HG02588 (cell line): ENCODE measurements around the gene LUZP2.

Experiments
- ATAC-seq: cut with Tn5 transposase; IDR thresholded peaks from one replicate; pipeline ENCODE4 v1.9.1; 2021; ENCODE audit warnings: mild to moderate bottlenecking, moderate library complexity; ENCODE audit not compliant: unreplicated experiment

LUZP2 gene

GRCh38 chr11:24496736-24497725, at the start of gene LUZP2:
Gene LUZP2 (plus strand): TSS chr11:24497053.
- no peak for ATAC-seq

- no peak for ATAC-seq
Measured at GRCh38 chr11:24453129-24453718, 43.6 kb upstream of the LUZP2 start.

GRCh38 chr11:24457985-24458384, 38.9 kb upstream of the LUZP2 start:
- ATAC-seq = no peak

GRCh38 chr11:24470431-24470830, 26.4 kb upstream of the LUZP2 start:
- ATAC-seq = no peak

GRCh38 chr11:24471084-24471483, 25.8 kb upstream of the LUZP2 start:
- ATAC-seq = no peak

GRCh38 chr11:24478718-24479117, 18.1 kb upstream of the LUZP2 start:
- ATAC-seq = no peak

GRCh38 chr11:24489477-24489876, 7.4 kb upstream of the LUZP2 start:
- no peak for ATAC-seq

- ATAC-seq = no peak
Measured at GRCh38 chr11:24496386-24496735, 492 bp upstream of the LUZP2 start.

- ATAC-seq = no peak
Measured at GRCh38 chr11:24497831-24498230, 978 bp downstream of the LUZP2 start.

- ATAC-seq = no peak
Measured at GRCh38 chr11:24502425-24502824, 5.6 kb downstream of the LUZP2 start.

- no peak for ATAC-seq
Measured at GRCh38 chr11:24509114-24509513, 12.3 kb downstream of the LUZP2 start.

- ATAC-seq = no peak
Measured at GRCh38 chr11:24511511-24511910, 14.7 kb downstream of the LUZP2 start.

- no peak for ATAC-seq
Measured at GRCh38 chr11:24513479-24514218, 16.8 kb downstream of the LUZP2 start.

- ATAC-seq = peak; percentile 53
Measured at GRCh38 chr11:24514219-24514594, 17.4 kb downstream of the LUZP2 start.

- no peak for ATAC-seq
Measured at GRCh38 chr11:24515632-24516031, 18.8 kb downstream of the LUZP2 start.

- no peak for ATAC-seq
Measured at GRCh38 chr11:24516638-24517037, 19.8 kb downstream of the LUZP2 start.

- ATAC-seq = no peak
Measured at GRCh38 chr11:24521601-24522000, 24.7 kb downstream of the LUZP2 start.

- no peak for ATAC-seq
Measured at GRCh38 chr11:24524156-24524555, 27.3 kb downstream of the LUZP2 start.

- no peak for ATAC-seq
Measured at GRCh38 chr11:24531528-24531927, 34.7 kb downstream of the LUZP2 start.

- no peak for ATAC-seq
Measured at GRCh38 chr11:24543771-24544170, 46.9 kb downstream of the LUZP2 start.

GRCh38 chr11:24556693-24557092, 59.8 kb downstream of the LUZP2 start:
- no peak for ATAC-seq

- no peak for ATAC-seq
Measured at GRCh38 chr11:24559315-24559714, 62.5 kb downstream of the LUZP2 start.
